Astrocyte (in vitro differentiated cells and primary cell): ENCODE data around the gene SHISA8. TPM values are rescaled to one million over a fixed set of nuclear protein-coding genes. Genes with fewer than 3 reads are reported as not detected.

Experiments used
- DNase-seq: peaks from one replicate; pipeline ENCODE4 v3.0.0-alpha.2; 2010; ENCODE audit warnings: low read depth
- FAIRE-seq: peaks from 2 replicates; lab custom pipeline; 2011; peaks lifted over from hg19 to GRCh38; lab: Jason Lieb, UNC
- H2AFZ ChIP-seq: 2 replicates; pipeline ENCODE4 v1.6.0; 2012; ENCODE audit warnings: low read depth, low read length, inconsistent platforms
- H3K27ac ChIP-seq: 2 replicates; pipeline ENCODE4 v1.5.1; 2011; ENCODE audit warnings: low read depth, low read length, inconsistent platforms
- H3K27me3 ChIP-seq: 2 replicates; pipeline ENCODE4 v1.6.0; 2011; ENCODE audit warnings: low read length, inconsistent platforms; ENCODE audit not compliant: insufficient read depth
- H3K36me3 ChIP-seq: 2 replicates; pipeline ENCODE4 v1.5.1; 2011; ENCODE audit warnings: low read length, inconsistent platforms; ENCODE audit not compliant: insufficient read depth
- H3K4me1 ChIP-seq: 2 replicates; pipeline ENCODE4 v1.5.1; 2011; ENCODE audit warnings: low read length, inconsistent platforms; ENCODE audit not compliant: insufficient read depth
- H3K4me2 ChIP-seq: 2 replicates; pipeline ENCODE4 v1.6.0; 2012; ENCODE audit warnings: low read length, inconsistent platforms
- H3K4me3 ChIP-seq: 2 replicates; pipeline ENCODE4 v1.5.1; 2011; ENCODE audit warnings: low read depth, mild to moderate bottlenecking, low read length, inconsistent platforms; ENCODE audit not compliant: insufficient read depth
- H3K79me2 ChIP-seq: 2 replicates; pipeline ENCODE4 v1.6.0; 2012; ENCODE audit warnings: mild to moderate bottlenecking, low read length, inconsistent platforms; ENCODE audit not compliant: insufficient read depth
- H3K9ac ChIP-seq: 2 replicates; pipeline ENCODE4 v1.6.0; 2012; ENCODE audit warnings: mild to moderate bottlenecking, low read length, inconsistent platforms
- H3K9me3 ChIP-seq: 2 replicates; pipeline ENCODE4 v1.5.1; 2012; ENCODE audit warnings: low read depth, mild to moderate bottlenecking, low read length, inconsistent platforms; ENCODE audit not compliant: insufficient read depth
- H4K20me1 ChIP-seq: 2 replicates; pipeline ENCODE4 v1.6.0; 2012; ENCODE audit warnings: low read length, inconsistent platforms; ENCODE audit not compliant: insufficient read depth
- H3K27ac Mint-ChIP-seq: one replicate; pipeline ENCODE4 v1.8.0; 2021; ENCODE audit warnings: mild to moderate bottlenecking, mixed read lengths; ENCODE audit not compliant: unreplicated experiment
- H3K27me3 Mint-ChIP-seq: one replicate; pipeline ENCODE4 v1.8.0; 2021; ENCODE audit warnings: low read depth, mixed read lengths; ENCODE audit not compliant: unreplicated experiment
- H3K36me3 Mint-ChIP-seq: one replicate; pipeline ENCODE4 v1.8.0; 2021; ENCODE audit warnings: low read depth, mixed read lengths; ENCODE audit not compliant: unreplicated experiment
- H3K4me1 Mint-ChIP-seq: one replicate; pipeline ENCODE4 v1.8.0; 2021; ENCODE audit warnings: low read depth, mixed read lengths; ENCODE audit not compliant: unreplicated experiment
- H3K4me3 Mint-ChIP-seq: one replicate; pipeline ENCODE4 v1.8.0; 2021; ENCODE audit warnings: mild to moderate bottlenecking, moderate library complexity, mixed read lengths; ENCODE audit not compliant: unreplicated experiment
- H3K9me3 Mint-ChIP-seq: one replicate; pipeline ENCODE4 v1.8.0; 2021; ENCODE audit warnings: mild to moderate bottlenecking, mixed read lengths; ENCODE audit not compliant: unreplicated experiment
- EZH2 ChIP-seq: IDR thresholded peaks from 2 replicates; pipeline ENCODE4 v1.6.1; 2012; ENCODE audit warnings: mild to moderate bottlenecking, low read length, inconsistent platforms; ENCODE audit not compliant: insufficient read depth
- total RNA-seq: library from RNA; stranded (reverse); gene quantifications from 2 replicates; pipeline ENCODE4 v1.2.1, GENCODE V29; 2021
- TF ChIP-seq, protein P1 (sequence below): IDR thresholded peaks from 2 replicates; pipeline ENCODE4 v1.5.1; 2011; ENCODE audit warnings: low read depth, mild to moderate bottlenecking, inconsistent platforms, low read length, moderate library complexity; ENCODE audit not compliant: insufficient read depth

Gene SHISA8
- total RNA-seq, 1 donor from 2014 or later = not detected

DNA sequence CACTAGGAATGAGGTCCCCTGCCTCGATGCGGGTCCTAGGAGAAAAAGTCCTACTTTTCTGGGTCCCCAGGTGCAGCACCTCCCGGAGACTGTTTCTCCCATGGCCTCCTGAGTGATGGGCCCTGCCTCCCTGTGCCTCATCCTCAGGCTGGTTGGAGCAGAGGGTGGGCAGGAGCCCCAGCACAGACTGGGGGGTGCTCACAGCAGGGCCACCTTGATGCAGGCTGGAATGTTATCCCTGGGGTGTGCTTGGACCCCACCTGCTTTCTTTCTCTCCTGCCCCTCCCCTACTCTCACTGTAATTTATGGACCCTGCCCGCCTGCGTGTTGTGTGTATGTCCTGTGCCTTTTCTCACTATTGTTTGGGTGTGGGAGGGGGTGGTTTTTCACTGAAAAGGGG is 8.1 kb downstream of the SHISA8 start:
- H3K36me3 Mint-ChIP-seq = peaks cover 5% of the 10 kb centered on the region
- H3K79me2 ChIP-seq = no peaks in the 10 kb centered on the region
- H3K9ac ChIP-seq = no peak overlapping the region
- no peak overlapping the region for H3K27ac Mint-ChIP-seq
- H3K27me3 ChIP-seq = peaks cover 15% of the 10 kb centered on the region
- FAIRE-seq = no peak
- peaks cover 2% of the 10 kb centered on the region for H3K9me3 Mint-ChIP-seq
- no peak overlapping the region for H3K4me2 ChIP-seq
- no peaks in the 10 kb centered on the region for H3K4me1 Mint-ChIP-seq
- H3K4me3 Mint-ChIP-seq = no peak overlapping the region
- peaks cover 9% of the 10 kb centered on the region for H3K27me3 Mint-ChIP-seq
- H2AFZ ChIP-seq = no peak overlapping the region
- no peak for DNase-seq
- no peaks in the 10 kb centered on the region for H3K9me3 ChIP-seq
- TF ChIP-seq, protein P1, sequence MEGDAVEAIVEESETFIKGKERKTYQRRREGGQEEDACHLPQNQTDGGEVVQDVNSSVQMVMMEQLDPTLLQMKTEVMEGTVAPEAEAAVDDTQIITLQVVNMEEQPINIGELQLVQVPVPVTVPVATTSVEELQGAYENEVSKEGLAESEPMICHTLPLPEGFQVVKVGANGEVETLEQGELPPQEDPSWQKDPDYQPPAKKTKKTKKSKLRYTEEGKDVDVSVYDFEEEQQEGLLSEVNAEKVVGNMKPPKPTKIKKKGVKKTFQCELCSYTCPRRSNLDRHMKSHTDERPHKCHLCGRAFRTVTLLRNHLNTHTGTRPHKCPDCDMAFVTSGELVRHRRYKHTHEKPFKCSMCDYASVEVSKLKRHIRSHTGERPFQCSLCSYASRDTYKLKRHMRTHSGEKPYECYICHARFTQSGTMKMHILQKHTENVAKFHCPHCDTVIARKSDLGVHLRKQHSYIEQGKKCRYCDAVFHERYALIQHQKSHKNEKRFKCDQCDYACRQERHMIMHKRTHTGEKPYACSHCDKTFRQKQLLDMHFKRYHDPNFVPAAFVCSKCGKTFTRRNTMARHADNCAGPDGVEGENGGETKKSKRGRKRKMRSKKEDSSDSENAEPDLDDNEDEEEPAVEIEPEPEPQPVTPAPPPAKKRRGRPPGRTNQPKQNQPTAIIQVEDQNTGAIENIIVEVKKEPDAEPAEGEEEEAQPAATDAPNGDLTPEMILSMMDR = no peak
- peak; percentile 32 for TF ChIP-seq EZH2
- H3K36me3 ChIP-seq = peaks cover 5% of the 10 kb centered on the region
- H4K20me1 ChIP-seq = peaks cover 43% of the 10 kb centered on the region
- no peak overlapping the region for H3K27ac ChIP-seq
- H3K4me3 ChIP-seq = no peak overlapping the region
- peaks cover 16% of the 10 kb centered on the region for H3K4me1 ChIP-seq

- no peaks in the 10 kb centered on the region for H3K9me3 ChIP-seq
- peaks cover 2% of the 10 kb centered on the region for H3K9me3 Mint-ChIP-seq
- no peak for FAIRE-seq
- peaks cover 5% of the 10 kb centered on the region for H3K36me3 Mint-ChIP-seq
- H2AFZ ChIP-seq = no peak overlapping the region
- no peaks in the 10 kb centered on the region for H3K4me1 Mint-ChIP-seq
- H4K20me1 ChIP-seq = peaks cover 38% of the 10 kb centered on the region
- H3K27me3 Mint-ChIP-seq = peaks cover 2% of the 10 kb centered on the region
- no peak overlapping the region for H3K4me3 Mint-ChIP-seq
- H3K4me3 ChIP-seq = no peak overlapping the region
- H3K27me3 ChIP-seq = peaks cover 5% of the 10 kb centered on the region
- H3K9ac ChIP-seq = no peak overlapping the region
- no peak overlapping the region for H3K4me2 ChIP-seq
- H3K27ac Mint-ChIP-seq = no peak overlapping the region
- peaks cover 5% of the 10 kb centered on the region for H3K36me3 ChIP-seq
- no peaks in the 10 kb centered on the region for H3K79me2 ChIP-seq
- DNase-seq = no peak
- H3K4me1 ChIP-seq = peaks cover 13% of the 10 kb centered on the region
- no peak overlapping the region for H3K27ac ChIP-seq
- TF ChIP-seq, protein P1 = no peak
- no peak for TF ChIP-seq EZH2
Observed at GRCh38 chr22:41905411-41906202, 9.3 kb downstream of the SHISA8 start.
